OCI-LY1 (cell line): ENCODE results near the gene XRCC2.

ENCODE experiments used
- H2AFZ ChIP-seq: fragments of 200-600 bp; sonication (generic), shearing (Covaris generic); 2 replicates; pipeline ENCODE4 v1.6.0; 2014; ENCODE audit warnings: antibody characterized with exemption, mild to moderate bottlenecking, low read length
- H3F3A ChIP-seq: fragments of 200-600 bp; sonication (generic), shearing (Covaris generic); 2 replicates; pipeline ENCODE4 v1.6.0; 2014; ENCODE audit warnings: mild to moderate bottlenecking, antibody characterized with exemption, low read length, moderate library complexity; ENCODE audit not compliant: insufficient read depth
- H3K27ac ChIP-seq: fragments of 200-600 bp; sonication (generic); 2 replicates; pipeline ENCODE4 v1.5.1; 2014; ENCODE audit warnings: low read length, mixed run types, mild to moderate bottlenecking, low read depth; ENCODE audit not compliant: poor library complexity, severe bottlenecking
- H3K27me3 ChIP-seq: fragments of 200-600 bp; sonication (generic); 2 replicates; pipeline ENCODE4 v1.6.0; 2014; ENCODE audit warnings: antibody characterized with exemption, mild to moderate bottlenecking, low read length, moderate library complexity; ENCODE audit not compliant: insufficient read depth
- H3K36me3 ChIP-seq: fragments of 200-600 bp; sonication (generic); 2 replicates; pipeline ENCODE4 v1.6.1; 2014; ENCODE audit warnings: mild to moderate bottlenecking, antibody characterized with exemption, low read length, moderate library complexity, mixed read lengths; ENCODE audit not compliant: insufficient read depth
- H3K4me1 ChIP-seq: fragments of 200-600 bp; sonication (generic); 2 replicates; pipeline ENCODE4 v1.5.1; 2014; ENCODE audit warnings: mild to moderate bottlenecking, low read length, moderate library complexity; ENCODE audit not compliant: insufficient read depth, severe bottlenecking
- H3K4me2 ChIP-seq: fragments of 200-600 bp; sonication (generic), shearing (Covaris generic); 2 replicates; pipeline ENCODE4 v1.6.1; 2014; ENCODE audit warnings: low read length
- H3K4me3 ChIP-seq: fragments of 200-600 bp; sonication (generic); 2 replicates; pipeline ENCODE4 v1.5.1; 2014; ENCODE audit warnings: low read length, low read depth, mild to moderate bottlenecking, mixed read lengths; ENCODE audit not compliant: poor library complexity, severe bottlenecking
- H3K79me2 ChIP-seq: fragments of 200-600 bp; shearing (Covaris generic); 2 replicates; pipeline ENCODE4 v1.6.1; 2016; ENCODE audit warnings: mixed run types, low read length, mixed read lengths; ENCODE audit not compliant: insufficient read depth
- H3K9ac ChIP-seq: fragments of 200-600 bp; sonication (generic), shearing (Covaris generic); 2 replicates; pipeline ENCODE4 v1.6.1; 2014; ENCODE audit warnings: mild to moderate bottlenecking, low read length, mixed read lengths
- H3K9me2 ChIP-seq: fragments of 200-600 bp; sonication (generic), shearing (Covaris generic); 2 replicates; pipeline ENCODE4 v1.6.1; 2014; ENCODE audit warnings: low read depth, mild to moderate bottlenecking, low read length, mixed read lengths
- H3K9me3 ChIP-seq: fragments of 200-600 bp; shearing (Covaris generic); 2 replicates; pipeline ENCODE4 v1.6.1; 2014; ENCODE audit warnings: low read length, mixed read lengths
- H4K20me1 ChIP-seq: fragments of 200-600 bp; sonication (generic), shearing (Covaris generic); 2 replicates; pipeline ENCODE4 v1.6.0; 2016; ENCODE audit warnings: mild to moderate bottlenecking, low read length; ENCODE audit not compliant: insufficient read depth
- CTCF ChIP-seq: fragments of 200-600 bp; sonication (generic), shearing (Covaris generic); IDR thresholded peaks from 2 replicates; pipeline ENCODE4 v1.5.1; 2017; ENCODE audit warnings: mild to moderate bottlenecking, antibody characterized with exemption, low read length, moderate library complexity, mixed read lengths
- EZH2 ChIP-seq: fragments of 200-600 bp; sonication (generic), shearing (Covaris generic); IDR thresholded peaks from 2 replicates; pipeline ENCODE4 v1.8.0; 2017; ENCODE audit warnings: borderline replicate concordance, mixed run types, mild to moderate bottlenecking, antibody characterized with exemption, low read length, moderate library complexity, mixed read lengths

Gene XRCC2

DNA sequence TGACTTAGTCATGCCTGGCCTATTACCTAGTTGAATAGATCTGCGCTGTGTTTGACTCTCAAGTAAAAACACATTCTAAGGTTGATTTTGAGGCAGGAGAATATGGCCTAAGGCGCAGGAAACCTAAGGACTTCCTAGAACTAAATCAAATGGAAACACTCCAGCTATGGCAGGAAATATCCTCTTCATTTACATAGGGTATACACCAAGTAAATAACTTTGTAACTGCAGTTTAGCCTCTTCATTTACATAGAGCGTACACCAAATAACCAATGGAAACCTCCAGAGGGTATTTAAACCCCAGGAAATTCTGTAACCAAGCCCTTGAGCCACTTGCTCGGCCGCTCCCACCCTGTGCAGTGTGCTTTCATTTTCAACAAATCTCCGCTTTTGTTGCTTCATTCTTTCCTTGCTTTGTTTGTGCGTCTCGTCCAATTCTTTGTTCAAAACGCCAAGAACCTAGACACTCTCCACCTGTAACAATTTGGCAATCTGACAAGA is 35.6 kb upstream of the XRCC2 start:
- Histone ChIP-seq H3K9me3 (no peaks in the 10 kb centered on the region), H3K9me2 (no peaks in the 10 kb centered on the region), H3K4me1 (peaks cover 4% of the 10 kb centered on the region), H3K27me3 (no peaks in the 10 kb centered on the region), H3F3A (no peaks in the 10 kb centered on the region), H3K79me2 (no peaks in the 10 kb centered on the region), H3K36me3 (no peaks in the 10 kb centered on the region), H3K9ac (no peak overlapping the region), H4K20me1 (no peaks in the 10 kb centered on the region), H3K4me3 (no peak overlapping the region), H2AFZ (no peak overlapping the region), H3K4me2 (no peak overlapping the region), H3K27ac (no peak overlapping the region)
- TF ChIP-seq EZH2 (no peak), CTCF (no peak)

- Histone ChIP-seq H3K9me2 (no peaks in the 10 kb centered on the region), H3K27ac (no peak overlapping the region), H2AFZ (no peak overlapping the region), H3K9ac (no peak overlapping the region), H3F3A (no peaks in the 10 kb centered on the region), H4K20me1 (no peaks in the 10 kb centered on the region), H3K4me3 (no peak overlapping the region), H3K27me3 (no peaks in the 10 kb centered on the region; the same call in 1 of the 2 replicates), H3K9me3 (peaks cover 4% of the 10 kb centered on the region; the same call in 1 of the 2 replicates), H3K79me2 (no peaks in the 10 kb centered on the region), H3K4me1 (peaks cover 4% of the 10 kb centered on the region), H3K36me3 (no peaks in the 10 kb centered on the region), H3K4me2 (no peak overlapping the region)
- TF ChIP-seq CTCF: no peak
- no peak for TF ChIP-seq EZH2
Observed at GRCh38 chr7:152710153-152710442, 34.2 kb upstream of the XRCC2 start.

GRCh38 chr7:152709287-152710152 is 33.6 kb upstream of the XRCC2 start:
- Histone ChIP-seq H4K20me1 (no peaks in the 10 kb centered on the region), H3K27me3 (no peaks in the 10 kb centered on the region; the same call in 1 of the 2 replicates), H3F3A (no peaks in the 10 kb centered on the region), H3K4me2 (no peak overlapping the region), H3K4me1 (peaks cover 4% of the 10 kb centered on the region), H3K9ac (no peak overlapping the region), H3K9me2 (no peaks in the 10 kb centered on the region), H2AFZ (no peak overlapping the region), H3K36me3 (no peaks in the 10 kb centered on the region), H3K79me2 (no peaks in the 10 kb centered on the region), H3K9me3 (peaks cover 10% of the 10 kb centered on the region; the same call in 1 of the 2 replicates), H3K4me3 (no peak overlapping the region), H3K27ac (no peak overlapping the region)
- no peak for TF ChIP-seq EZH2
- TF ChIP-seq CTCF: no peak
